Mesendoderm (in vitro differentiated cells): ENCODE measurements around the gene NDUFB7.
A peak's percentile ranks its signal among the peaks of the same experiment; 100 is the strongest.

Experiments used
- DNase-seq: peaks from one replicate; pipeline ENCODE4 v3.0.0; 2013
- H2AK5ac ChIP-seq: 2 replicates; pipeline ENCODE4 v1.6.1; 2013; ENCODE audit warnings: low read length, inconsistent platforms
- H2BK120ac ChIP-seq: 2 replicates; pipeline ENCODE4 v1.6.1; 2013; ENCODE audit warnings: low read depth, mild to moderate bottlenecking, low read length, moderate library complexity, mixed read lengths
- H2BK15ac ChIP-seq: replicated peaks from 2 replicates; pipeline ENCODE4 v1.6.1; 2013; ENCODE audit warnings: low read depth, mild to moderate bottlenecking, moderate library complexity
- H2BK5ac ChIP-seq: 2 replicates; pipeline ENCODE4 v1.6.1; 2013; ENCODE audit warnings: low read length, inconsistent platforms
- H3K18ac ChIP-seq: 2 replicates; pipeline ENCODE4 v1.6.1; 2013; ENCODE audit warnings: mild to moderate bottlenecking, low read length, mixed read lengths
- H3K23ac ChIP-seq: one replicate; pipeline ENCODE4 v1.6.1; 2013; ENCODE audit warnings: low read length
- H3K27ac ChIP-seq: 2 replicates; pipeline ENCODE4 v1.5.1; 2013; ENCODE audit warnings: low read depth, mild to moderate bottlenecking, inconsistent platforms, low read length, moderate library complexity
- H3K27me3 ChIP-seq: 2 replicates; pipeline ENCODE4 v1.6.1; 2013; ENCODE audit warnings: low read length, control low read depth, mild to moderate bottlenecking, inconsistent platforms; ENCODE audit not compliant: insufficient read depth, poor library complexity
- H3K36me3 ChIP-seq: 2 replicates; pipeline ENCODE4 v1.6.1; 2013; ENCODE audit warnings: low read length, inconsistent platforms; ENCODE audit not compliant: control insufficient read depth, insufficient read depth
- H3K4ac ChIP-seq: one replicate; pipeline ENCODE4 v1.6.1; 2013; ENCODE audit warnings: low read depth, mild to moderate bottlenecking, low read length, moderate library complexity
- H3K4me1 ChIP-seq: 2 replicates; pipeline ENCODE4 v1.6.1; 2013; ENCODE audit warnings: low read depth, low read length, inconsistent platforms; ENCODE audit not compliant: control insufficient read depth
- H3K4me2 ChIP-seq: 2 replicates; pipeline ENCODE4 v1.6.1; 2013; ENCODE audit warnings: low read length
- H3K4me3 ChIP-seq: 2 replicates; pipeline ENCODE4 v1.5.1; 2013; ENCODE audit warnings: mild to moderate bottlenecking, low read length
- H3K56ac ChIP-seq: one replicate; pipeline ENCODE4 v1.6.1; 2013; ENCODE audit warnings: low read length
- H3K79me1 ChIP-seq: 2 replicates; pipeline ENCODE4 v1.6.1; 2013; ENCODE audit warnings: low read length, inconsistent platforms
- H3K79me2 ChIP-seq: 2 replicates; pipeline ENCODE4 v1.6.1; 2013; ENCODE audit warnings: mild to moderate bottlenecking, low read length; ENCODE audit not compliant: control insufficient read depth, insufficient read depth
- H3K9ac ChIP-seq: 2 replicates; pipeline ENCODE4 v1.6.1; 2013; ENCODE audit warnings: low read length, inconsistent platforms
- H4K5ac ChIP-seq: one replicate; pipeline ENCODE4 v1.6.1; 2013; ENCODE audit warnings: low read length
- H4K8ac ChIP-seq: one replicate; pipeline ENCODE4 v1.6.1; 2013; ENCODE audit warnings: low read depth, mild to moderate bottlenecking, control low read depth, low read length, moderate library complexity
- WGBS: extraction: QIAGEN DNeasy Blood & Tissue Kit; methylation state at CpG from one replicate; pipeline ENCODE4 v1.1.7; 2013; ENCODE audit warnings: low lambda C conversion rate, missing lambda C conversion rate; ENCODE audit not compliant: insufficient coverage; ENCODE audit errors: extremely low coverage; 5-methylcytosine and 5-hydroxymethylcytosine counted together

Gene NDUFB7

GRCh38 chr19:14525729-14526128, 46.1 kb downstream of the NDUFB7 start:
- H4K8ac ChIP-seq = no peak overlapping the region
- H2BK120ac ChIP-seq = no peak overlapping the region
- no CpG with 5 or more reads among the region's 6 CpGs for WGBS

GRCh38 chr19:14520543-14520942, 51.3 kb downstream of the NDUFB7 start:
- H3K9ac ChIP-seq = no peak overlapping the region
- no peak overlapping the region for H3K56ac ChIP-seq
- WGBS = no CpG with 5 or more reads among the region's 4 CpGs
- peaks cover 22% of the 10 kb centered on the region for H3K79me2 ChIP-seq
- peaks cover 9% of the 10 kb centered on the region for H3K36me3 ChIP-seq
- H3K4me1 ChIP-seq = peaks cover 8% of the 10 kb centered on the region
- peaks cover 13% of the 10 kb centered on the region for H3K79me1 ChIP-seq
- H3K4ac ChIP-seq = no peak overlapping the region
- H2BK5ac ChIP-seq = no peak overlapping the region
- H2BK15ac ChIP-seq = no peak overlapping the region
- no peak overlapping the region for H3K27ac ChIP-seq
- H3K27me3 ChIP-seq = no peaks in the 10 kb centered on the region
- no peak overlapping the region for H3K23ac ChIP-seq
- no peak overlapping the region for H4K5ac ChIP-seq
- DNase-seq = no peak
- no peak overlapping the region for H3K4me3 ChIP-seq
- H4K8ac ChIP-seq = no peak overlapping the region
- H3K4me2 ChIP-seq = no peak overlapping the region
- no peak overlapping the region for H2AK5ac ChIP-seq
- no peak overlapping the region for H3K18ac ChIP-seq
- no peak overlapping the region for H2BK120ac ChIP-seq

More at GRCh38 chr19:14525729-14526128, 46.1 kb downstream of the NDUFB7 start:
- Histone ChIP-seq H3K4me1 (no peaks in the 10 kb centered on the region), H3K4me2 (no peak overlapping the region), H3K79me2 (peaks cover 8% of the 10 kb centered on the region), H3K56ac (no peak overlapping the region), H2AK5ac (no peak overlapping the region), H3K9ac (no peak overlapping the region), H3K79me1 (peaks cover 4% of the 10 kb centered on the region), H3K4me3 (no peak overlapping the region), H3K27ac (no peak overlapping the region), H3K18ac (no peak overlapping the region), H3K4ac (no peak overlapping the region), H3K27me3 (no peaks in the 10 kb centered on the region), H3K36me3 (no peaks in the 10 kb centered on the region), H3K23ac (no peak overlapping the region), H2BK15ac (no peak overlapping the region), H2BK5ac (no peak overlapping the region), H4K5ac (no peak overlapping the region)
- no peak for DNase-seq

GRCh38 chr19:14519860-14520407, 51.9 kb downstream of the NDUFB7 start:
- DNase-seq = no peak
- Histone ChIP-seq H3K79me1 (peaks cover 19% of the 10 kb centered on the region), H3K27ac (no peak overlapping the region), H3K18ac (no peak overlapping the region), H2AK5ac (no peak overlapping the region), H3K27me3 (no peaks in the 10 kb centered on the region), H3K4me1 (peaks cover 8% of the 10 kb centered on the region), H3K4me3 (no peak overlapping the region), H2BK120ac (no peak overlapping the region), H4K5ac (no peak overlapping the region), H3K9ac (no peak overlapping the region), H3K56ac (peak overlapping the region; percentile 7), H4K8ac (no peak overlapping the region), H3K36me3 (peaks cover 14% of the 10 kb centered on the region), H3K4me2 (no peak overlapping the region), H3K79me2 (peaks cover 25% of the 10 kb centered on the region), H3K23ac (no peak overlapping the region), H3K4ac (no peak overlapping the region), H2BK5ac (no peak overlapping the region), H2BK15ac (no peak overlapping the region)
- no CpG with 5 or more reads among the region's 2 CpGs for WGBS

- Histone ChIP-seq H2BK120ac (no peak overlapping the region), H3K27ac (no peak overlapping the region), H3K79me1 (peaks cover 19% of the 10 kb centered on the region), H3K4me2 (no peak overlapping the region), H3K27me3 (no peaks in the 10 kb centered on the region), H2AK5ac (peak overlapping the region; percentile 38), H2BK15ac (no peak overlapping the region), H3K4me3 (no peak overlapping the region), H3K4me1 (peaks cover 8% of the 10 kb centered on the region), H3K56ac (peak overlapping the region; percentile 34), H3K79me2 (peaks cover 25% of the 10 kb centered on the region), H3K36me3 (peaks cover 17% of the 10 kb centered on the region), H3K4ac (no peak overlapping the region), H3K9ac (no peak overlapping the region), H4K8ac (no peak overlapping the region), H2BK5ac (no peak overlapping the region), H3K18ac (no peak overlapping the region), H4K5ac (no peak overlapping the region), H3K23ac (no peak overlapping the region)
- DNase-seq = no peak
- WGBS = no CpG with 5 or more reads among the region's 22 CpGs
Observed at GRCh38 chr19:14519245-14519859, 52.5 kb downstream of the NDUFB7 start.

GRCh38 chr19:14517840-14518505, 53.9 kb downstream of the NDUFB7 start, which contains the start of gene DNAJB1:
TSS of gene DNAJB1 (minus strand) at chr19:14518397. CDS start at chr19:14518349, 48 bp downstream.
- Histone ChIP-seq H3K79me2 (peaks cover 25% of the 10 kb centered on the region), H3K4me2 (peak within 1 kb of the TSS; percentile 89), H2BK120ac (peak within 1 kb of the TSS; percentile 48), H3K23ac (no peak within 1 kb of the TSS), H3K79me1 (peaks cover 19% of the 10 kb centered on the region), H3K27ac (peak within 1 kb of the TSS; percentile 88), H3K56ac (peak within 1 kb of the TSS; percentile 97), H2BK5ac (no peak within 1 kb of the TSS), H3K4ac (peak within 1 kb of the TSS; percentile 77), H3K4me3 (peak within 1 kb of the TSS; percentile 87), H4K5ac (no peak within 1 kb of the TSS), H2AK5ac (peak within 1 kb of the TSS; percentile 36), H3K36me3 (peaks cover 17% of the 10 kb centered on the region), H4K8ac (no peak within 1 kb of the TSS), H3K27me3 (no peaks in the 10 kb centered on the region), H2BK15ac (no peak within 1 kb of the TSS), H3K18ac (peak within 1 kb of the TSS; percentile 84), H3K9ac (peak within 1 kb of the TSS; percentile 99), H3K4me1 (peaks cover 8% of the 10 kb centered on the region)
- peak; percentile 73 for DNase-seq
- no CpG with 5 or more reads among the region's 82 CpGs for WGBS
